Liver (tissue), 9 donors: ENCODE results near the gene LHPP. TPM values are rescaled to one million over a fixed set of nuclear protein-coding genes. Genes with fewer than 3 reads are reported as not detected.

Source experiments
- DNase-seq: peaks from one replicate; pipeline ENCODE4 v3.0.0-alpha.2; 2017; ENCODE audit warnings: low spot score
- H3K27ac ChIP-seq, 2 donors: one replicate each; pipeline ENCODE4 v1.7.0; 2013; ENCODE audit warnings: inconsistent platforms in 2 of 2, low read length in 2 of 2, control low read depth in 1 of 2, low read depth in 1 of 2, mild to moderate bottlenecking in 1 of 2
- H3K27me3 ChIP-seq, 4 donors: one replicate each; pipeline versions ENCODE4 v1.6.1 to v1.7.0; 2013; ENCODE audit warnings: low read length in 3 of 4, inconsistent platforms in 1 of 4, mild to moderate bottlenecking in 1 of 4, moderate library complexity in 1 of 4; ENCODE audit not compliant: control insufficient read depth in 4 of 4, insufficient read depth in 4 of 4
- H3K36me3 ChIP-seq, 4 donors: one replicate each; pipeline versions ENCODE4 v1.6.1 to v1.7.0; 2013; ENCODE audit warnings: low read length in 3 of 4, mild to moderate bottlenecking in 3 of 4, low read depth in 1 of 4, moderate library complexity in 1 of 4; ENCODE audit not compliant: control insufficient read depth in 4 of 4, insufficient read depth in 3 of 4
- H3K4me1 ChIP-seq, 4 donors: one replicate each; pipeline versions ENCODE4 v1.6.1 to v1.7.0; 2013; ENCODE audit warnings: low read length in 3 of 4, mild to moderate bottlenecking in 3 of 4, moderate library complexity in 1 of 4; ENCODE audit not compliant: control insufficient read depth in 4 of 4, insufficient read depth in 4 of 4
- H3K4me3 ChIP-seq, 3 donors: one replicate each; pipeline versions ENCODE4 v1.6.1 to v1.7.0; 2013; ENCODE audit warnings: low read length in 3 of 3, control low read depth in 1 of 3, low read depth in 1 of 3, mild to moderate bottlenecking in 1 of 3
- H3K9ac ChIP-seq, 2 donors: one replicate each; pipeline ENCODE4 v1.7.0; 2013; ENCODE audit warnings: low read length in 2 of 2, mild to moderate bottlenecking in 2 of 2, moderate library complexity in 2 of 2, control low read depth in 1 of 2, low read depth in 1 of 2
- H3K9me3 ChIP-seq, 4 donors: one replicate each; pipeline versions ENCODE4 v1.6.1 to v1.7.0; 2013; ENCODE audit warnings: low read length in 3 of 4; ENCODE audit not compliant: control insufficient read depth in 4 of 4
- EGR1 ChIP-seq, 2 donors: IDR thresholded peaks; 2 replicates each; pipeline ENCODE4 v1.6.1; 2016 to 2018; ENCODE audit warnings: antibody characterized with exemption in 2 of 2, low read depth in 2 of 2
- FOXA1 ChIP-seq: IDR thresholded peaks from 2 replicates; pipeline ENCODE4 v1.6.1; 2016; ENCODE audit warnings: antibody characterized with exemption
- FOXA2 ChIP-seq: IDR thresholded peaks from 2 replicates; pipeline ENCODE4 v1.6.1; 2016; ENCODE audit warnings: antibody characterized with exemption
- GABPA ChIP-seq, 2 donors: IDR thresholded peaks in 1 of 2; conservative IDR thresholded peaks in 1 of 2; 2 replicates each; pipeline ENCODE4 v1.6.1; 2016; ENCODE audit warnings: antibody characterized with exemption in 2 of 2, mild to moderate bottlenecking in 1 of 2, moderate library complexity in 1 of 2
- HNF4A ChIP-seq, 2 donors: conservative IDR thresholded peaks; 2 replicates each; pipeline ENCODE4 v1.6.1; 2016; ENCODE audit warnings: antibody characterized with exemption in 2 of 2, mild to moderate bottlenecking in 2 of 2
- HNF4G ChIP-seq: IDR thresholded peaks from 2 replicates; pipeline ENCODE4 v1.6.1; 2016; ENCODE audit warnings: antibody characterized with exemption
- JUND ChIP-seq, 2 donors: IDR thresholded peaks; 2 replicates each; pipeline ENCODE4 v1.6.1; 2016; ENCODE audit warnings: antibody characterized with exemption in 2 of 2
- NR2F2 ChIP-seq: IDR thresholded peaks from 2 replicates; pipeline ENCODE4 v1.6.1; 2016; ENCODE audit warnings: antibody characterized with exemption
- RAD21 ChIP-seq, 2 donors: IDR thresholded peaks; 2 replicates each; pipeline ENCODE4 v1.6.1; 2016; ENCODE audit warnings: antibody characterized with exemption in 2 of 2, mild to moderate bottlenecking in 2 of 2
- RXRA ChIP-seq, 2 donors: IDR thresholded peaks; 2 replicates each; pipeline ENCODE4 v1.6.1; 2017 to 2018; ENCODE audit warnings: antibody characterized with exemption in 2 of 2, mild to moderate bottlenecking in 1 of 2
- SP1 ChIP-seq: IDR thresholded peaks from 2 replicates; pipeline ENCODE4 v1.6.1; 2018; ENCODE audit warnings: antibody characterized with exemption, mild to moderate bottlenecking
- TAF1 ChIP-seq: conservative IDR thresholded peaks from 2 replicates; pipeline ENCODE4 v1.6.1; 2016; ENCODE audit warnings: antibody characterized with exemption, mild to moderate bottlenecking
- YY1 ChIP-seq: IDR thresholded peaks from 2 replicates; pipeline ENCODE4 v1.6.1; 2016; ENCODE audit warnings: antibody characterized with exemption, mild to moderate bottlenecking
- whole genome bisulfite sequencing: extraction: QIAGEN DNeasy Blood & Tissue Kit; methylation state at CpG from one replicate; pipeline ENCODE4 v1.1.7; 2013; 5-methylcytosine and 5-hydroxymethylcytosine counted together
- polyA plus RNA-seq, 2 donors: library from polyadenylated mRNA; stranded (reverse) in 1 of 2; unstranded in 1 of 2; fragments of 200-250 nt in 1 of 2; fragments of >200 nt in 1 of 2; fragmentation: Nextera tagmentation in 1 of 2; extraction: Ambion mirVana in 1 of 2; gene quantifications; one replicate each; pipeline versions ENCODE4 v1.2.1 to v1.2.3, GENCODE V29; 2013 to 2015
- total RNA-seq, 2 donors: library from RNA; depleted of rRNA; stranded (reverse); fragments of >200 nt; gene quantifications; one replicate each; pipeline ENCODE4 v1.2.3, GENCODE V29; 2014
- TF ChIP-seq, protein P1 (sequence below): IDR thresholded peaks from 2 replicates; pipeline ENCODE4 v1.6.1; 2016; ENCODE audit warnings: antibody characterized with exemption
- TF ChIP-seq, protein P2 (sequence below): IDR thresholded peaks from 2 replicates; pipeline ENCODE4 v1.6.1; 2016; ENCODE audit warnings: antibody characterized with exemption
- TF ChIP-seq, protein P3 (sequence below): fragments of 150-350 bp; IDR thresholded peaks from 2 replicates; pipeline ENCODE4 v1.5.1; 2017; ENCODE audit warnings: improper control_type of control experiment, low read depth, low read length; ENCODE audit not compliant: missing input control
- TF ChIP-seq, protein P4 (sequence below): IDR thresholded peaks from 2 replicates; pipeline ENCODE4 v1.6.1; 2016; ENCODE audit warnings: antibody characterized with exemption
- TF ChIP-seq, protein P5 (sequence below): IDR thresholded peaks from 2 replicates; pipeline ENCODE4 v1.6.1; 2016; ENCODE audit warnings: antibody characterized with exemption, mild to moderate bottlenecking
- donor health status: healthy.
- donor health status: healthy.
- donor health status: healthy.
- donor health status: healthy.
- donor health status: healthy.

LHPP gene
- total and polyA plus RNA-seq, 4 donors = 15.9 to 39.9 (median 26.2) TPM

DNA sequence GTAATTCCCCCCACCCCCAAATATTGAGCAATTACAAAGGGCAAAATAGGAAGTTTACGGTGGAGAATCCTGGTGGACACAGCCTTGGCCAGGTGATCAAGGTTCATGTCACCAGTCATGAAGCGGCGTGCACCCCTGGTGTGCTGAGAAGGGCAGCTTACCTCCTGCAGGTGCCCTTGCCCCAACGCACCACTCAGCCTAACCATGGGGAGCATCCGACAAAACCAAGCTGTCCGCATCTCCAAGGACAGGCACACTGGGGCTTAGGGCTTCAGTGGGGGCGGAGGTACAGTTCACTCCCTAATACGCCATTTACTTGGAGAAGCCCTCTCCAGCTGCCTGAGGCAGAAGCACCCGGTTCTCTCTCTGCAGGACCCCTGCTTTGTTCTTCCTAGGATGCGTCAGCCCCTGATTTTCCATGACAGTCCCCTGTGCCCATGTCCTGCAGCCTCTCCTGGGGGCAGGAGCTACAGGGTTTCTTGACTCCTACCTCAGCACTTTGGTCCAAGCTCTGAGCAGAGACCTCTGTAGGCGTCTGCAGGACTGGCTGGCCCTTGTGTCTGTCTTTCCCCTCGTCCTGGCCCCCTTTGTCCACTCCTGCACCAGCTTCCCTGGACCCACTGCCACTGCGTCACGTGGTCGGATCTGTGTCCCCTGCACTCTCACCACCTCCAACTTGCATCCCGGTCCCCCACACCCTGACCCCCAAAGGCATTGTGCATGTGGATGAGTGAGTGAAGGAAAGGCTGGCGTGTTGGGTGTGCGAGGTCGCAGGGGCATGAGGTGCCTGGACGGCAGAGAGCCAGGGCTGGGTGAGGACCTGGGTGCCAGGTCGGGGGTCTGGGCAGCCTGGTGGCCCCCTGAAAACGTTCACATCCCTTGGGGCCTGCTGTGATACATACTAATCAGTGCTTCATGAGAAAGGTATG is 113.7 kb downstream of the LHPP start:
- Histone ChIP-seq H3K36me3 (no peaks in the 10 kb centered on the region), H3K9me3 (no peaks in the 10 kb centered on the region), H3K27ac (no peak overlapping the region), H3K27me3 (no peaks in the 10 kb centered on the region), H3K4me3 (no peak overlapping the region), H3K9ac (no peak overlapping the region), H3K4me1 (no peaks in the 10 kb centered on the region)
- TF ChIP-seq, protein P1, sequence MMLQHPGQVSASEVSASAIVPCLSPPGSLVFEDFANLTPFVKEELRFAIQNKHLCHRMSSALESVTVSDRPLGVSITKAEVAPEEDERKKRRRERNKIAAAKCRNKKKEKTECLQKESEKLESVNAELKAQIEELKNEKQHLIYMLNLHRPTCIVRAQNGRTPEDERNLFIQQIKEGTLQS = no peak
- TF ChIP-seq TAF1 (no peak), YY1 (no peak), FOXA2 (no peak), SP1 (no peak), FOXA1 (no peak), HNF4G (no peak), JUND (IDR thresholded peaks at IDR 0.05) (no peak), RXRA (IDR thresholded peaks at IDR 0.05) (no peak), GABPA (IDR thresholded peaks at IDR 0.05 in 1 of 2, conservative IDR thresholded peaks at IDR 0.05 in 1 of 2) (no peak), EGR1 (IDR thresholded peaks at IDR 0.05; ENCODE audit: low read depth in 2 of 2) (no peak), HNF4A (conservative IDR thresholded peaks at IDR 0.05) (no peak), RAD21 (IDR thresholded peaks at IDR 0.05) (no peak), NR2F2 (no peak)
- TF ChIP-seq, protein P2, sequence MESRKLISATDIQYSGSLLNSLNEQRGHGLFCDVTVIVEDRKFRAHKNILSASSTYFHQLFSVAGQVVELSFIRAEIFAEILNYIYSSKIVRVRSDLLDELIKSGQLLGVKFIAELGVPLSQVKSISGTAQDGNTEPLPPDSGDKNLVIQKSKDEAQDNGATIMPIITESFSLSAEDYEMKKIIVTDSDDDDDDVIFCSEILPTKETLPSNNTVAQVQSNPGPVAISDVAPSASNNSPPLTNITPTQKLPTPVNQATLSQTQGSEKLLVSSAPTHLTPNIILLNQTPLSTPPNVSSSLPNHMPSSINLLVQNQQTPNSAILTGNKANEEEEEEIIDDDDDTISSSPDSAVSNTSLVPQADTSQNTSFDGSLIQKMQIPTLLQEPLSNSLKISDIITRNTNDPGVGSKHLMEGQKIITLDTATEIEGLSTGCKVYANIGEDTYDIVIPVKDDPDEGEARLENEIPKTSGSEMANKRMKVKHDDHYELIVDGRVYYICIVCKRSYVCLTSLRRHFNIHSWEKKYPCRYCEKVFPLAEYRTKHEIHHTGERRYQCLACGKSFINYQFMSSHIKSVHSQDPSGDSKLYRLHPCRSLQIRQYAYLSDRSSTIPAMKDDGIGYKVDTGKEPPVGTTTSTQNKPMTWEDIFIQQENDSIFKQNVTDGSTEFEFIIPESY = no peak
- TF ChIP-seq, protein P3, sequence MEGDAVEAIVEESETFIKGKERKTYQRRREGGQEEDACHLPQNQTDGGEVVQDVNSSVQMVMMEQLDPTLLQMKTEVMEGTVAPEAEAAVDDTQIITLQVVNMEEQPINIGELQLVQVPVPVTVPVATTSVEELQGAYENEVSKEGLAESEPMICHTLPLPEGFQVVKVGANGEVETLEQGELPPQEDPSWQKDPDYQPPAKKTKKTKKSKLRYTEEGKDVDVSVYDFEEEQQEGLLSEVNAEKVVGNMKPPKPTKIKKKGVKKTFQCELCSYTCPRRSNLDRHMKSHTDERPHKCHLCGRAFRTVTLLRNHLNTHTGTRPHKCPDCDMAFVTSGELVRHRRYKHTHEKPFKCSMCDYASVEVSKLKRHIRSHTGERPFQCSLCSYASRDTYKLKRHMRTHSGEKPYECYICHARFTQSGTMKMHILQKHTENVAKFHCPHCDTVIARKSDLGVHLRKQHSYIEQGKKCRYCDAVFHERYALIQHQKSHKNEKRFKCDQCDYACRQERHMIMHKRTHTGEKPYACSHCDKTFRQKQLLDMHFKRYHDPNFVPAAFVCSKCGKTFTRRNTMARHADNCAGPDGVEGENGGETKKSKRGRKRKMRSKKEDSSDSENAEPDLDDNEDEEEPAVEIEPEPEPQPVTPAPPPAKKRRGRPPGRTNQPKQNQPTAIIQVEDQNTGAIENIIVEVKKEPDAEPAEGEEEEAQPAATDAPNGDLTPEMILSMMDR = no peak
- TF ChIP-seq, protein P4, sequence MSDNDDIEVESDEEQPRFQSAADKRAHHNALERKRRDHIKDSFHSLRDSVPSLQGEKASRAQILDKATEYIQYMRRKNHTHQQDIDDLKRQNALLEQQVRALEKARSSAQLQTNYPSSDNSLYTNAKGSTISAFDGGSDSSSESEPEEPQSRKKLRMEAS = no peak
- TF ChIP-seq, protein P5, sequence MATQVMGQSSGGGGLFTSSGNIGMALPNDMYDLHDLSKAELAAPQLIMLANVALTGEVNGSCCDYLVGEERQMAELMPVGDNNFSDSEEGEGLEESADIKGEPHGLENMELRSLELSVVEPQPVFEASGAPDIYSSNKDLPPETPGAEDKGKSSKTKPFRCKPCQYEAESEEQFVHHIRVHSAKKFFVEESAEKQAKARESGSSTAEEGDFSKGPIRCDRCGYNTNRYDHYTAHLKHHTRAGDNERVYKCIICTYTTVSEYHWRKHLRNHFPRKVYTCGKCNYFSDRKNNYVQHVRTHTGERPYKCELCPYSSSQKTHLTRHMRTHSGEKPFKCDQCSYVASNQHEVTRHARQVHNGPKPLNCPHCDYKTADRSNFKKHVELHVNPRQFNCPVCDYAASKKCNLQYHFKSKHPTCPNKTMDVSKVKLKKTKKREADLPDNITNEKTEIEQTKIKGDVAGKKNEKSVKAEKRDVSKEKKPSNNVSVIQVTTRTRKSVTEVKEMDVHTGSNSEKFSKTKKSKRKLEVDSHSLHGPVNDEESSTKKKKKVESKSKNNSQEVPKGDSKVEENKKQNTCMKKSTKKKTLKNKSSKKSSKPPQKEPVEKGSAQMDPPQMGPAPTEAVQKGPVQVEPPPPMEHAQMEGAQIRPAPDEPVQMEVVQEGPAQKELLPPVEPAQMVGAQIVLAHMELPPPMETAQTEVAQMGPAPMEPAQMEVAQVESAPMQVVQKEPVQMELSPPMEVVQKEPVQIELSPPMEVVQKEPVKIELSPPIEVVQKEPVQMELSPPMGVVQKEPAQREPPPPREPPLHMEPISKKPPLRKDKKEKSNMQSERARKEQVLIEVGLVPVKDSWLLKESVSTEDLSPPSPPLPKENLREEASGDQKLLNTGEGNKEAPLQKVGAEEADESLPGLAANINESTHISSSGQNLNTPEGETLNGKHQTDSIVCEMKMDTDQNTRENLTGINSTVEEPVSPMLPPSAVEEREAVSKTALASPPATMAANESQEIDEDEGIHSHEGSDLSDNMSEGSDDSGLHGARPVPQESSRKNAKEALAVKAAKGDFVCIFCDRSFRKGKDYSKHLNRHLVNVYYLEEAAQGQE = no peak
- WGBS = 92% methylated on average over 22 of the region's 22 CpGs
- no peak for DNase-seq
